ENCODE measurements around the gene VARS2.
"Not testable (repeated sequence)": the region's sequence is repeated elsewhere in the genome, so short reads cannot be mapped to it uniquely, and the experiment has no call there.

DNA sequence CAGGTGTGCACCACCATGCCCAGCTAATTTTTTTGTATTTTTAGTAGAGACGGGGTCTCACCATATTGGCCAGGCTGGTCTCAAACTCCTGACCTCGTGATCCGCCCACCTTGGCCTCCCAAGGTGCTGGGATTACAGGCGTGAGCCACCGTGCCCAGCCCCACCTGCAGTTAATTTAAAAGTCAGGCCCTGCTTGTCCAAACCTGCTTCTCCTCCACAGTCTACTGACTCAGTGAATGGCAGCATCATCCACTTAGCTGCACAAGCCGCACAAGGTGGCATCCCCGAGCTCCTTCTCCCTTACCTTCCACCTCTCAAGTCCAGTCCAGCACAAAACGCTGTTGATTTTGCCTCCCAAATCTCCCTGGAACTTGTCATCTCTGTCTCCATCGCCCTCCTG, 11.8 kb upstream of the VARS2 start:
- TF ChIP-seq, protein P1, sequence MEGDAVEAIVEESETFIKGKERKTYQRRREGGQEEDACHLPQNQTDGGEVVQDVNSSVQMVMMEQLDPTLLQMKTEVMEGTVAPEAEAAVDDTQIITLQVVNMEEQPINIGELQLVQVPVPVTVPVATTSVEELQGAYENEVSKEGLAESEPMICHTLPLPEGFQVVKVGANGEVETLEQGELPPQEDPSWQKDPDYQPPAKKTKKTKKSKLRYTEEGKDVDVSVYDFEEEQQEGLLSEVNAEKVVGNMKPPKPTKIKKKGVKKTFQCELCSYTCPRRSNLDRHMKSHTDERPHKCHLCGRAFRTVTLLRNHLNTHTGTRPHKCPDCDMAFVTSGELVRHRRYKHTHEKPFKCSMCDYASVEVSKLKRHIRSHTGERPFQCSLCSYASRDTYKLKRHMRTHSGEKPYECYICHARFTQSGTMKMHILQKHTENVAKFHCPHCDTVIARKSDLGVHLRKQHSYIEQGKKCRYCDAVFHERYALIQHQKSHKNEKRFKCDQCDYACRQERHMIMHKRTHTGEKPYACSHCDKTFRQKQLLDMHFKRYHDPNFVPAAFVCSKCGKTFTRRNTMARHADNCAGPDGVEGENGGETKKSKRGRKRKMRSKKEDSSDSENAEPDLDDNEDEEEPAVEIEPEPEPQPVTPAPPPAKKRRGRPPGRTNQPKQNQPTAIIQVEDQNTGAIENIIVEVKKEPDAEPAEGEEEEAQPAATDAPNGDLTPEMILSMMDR (IDR thresholded peaks at IDR 0.05) = not testable (repeated sequence)
- not testable (repeated sequence) for TF ChIP-seq POLR2A, POLR2AphosphoS5 (IDR thresholded peaks at IDR 0.05)
